Measurements from ENCODE around the gene MIX23.

- TF ChIP-seq EZH2 (IDR thresholded peaks at IDR 0.05; ENCODE audit: insufficient read depth, low read length), result no peak
- TF ChIP-seq, protein P1, sequence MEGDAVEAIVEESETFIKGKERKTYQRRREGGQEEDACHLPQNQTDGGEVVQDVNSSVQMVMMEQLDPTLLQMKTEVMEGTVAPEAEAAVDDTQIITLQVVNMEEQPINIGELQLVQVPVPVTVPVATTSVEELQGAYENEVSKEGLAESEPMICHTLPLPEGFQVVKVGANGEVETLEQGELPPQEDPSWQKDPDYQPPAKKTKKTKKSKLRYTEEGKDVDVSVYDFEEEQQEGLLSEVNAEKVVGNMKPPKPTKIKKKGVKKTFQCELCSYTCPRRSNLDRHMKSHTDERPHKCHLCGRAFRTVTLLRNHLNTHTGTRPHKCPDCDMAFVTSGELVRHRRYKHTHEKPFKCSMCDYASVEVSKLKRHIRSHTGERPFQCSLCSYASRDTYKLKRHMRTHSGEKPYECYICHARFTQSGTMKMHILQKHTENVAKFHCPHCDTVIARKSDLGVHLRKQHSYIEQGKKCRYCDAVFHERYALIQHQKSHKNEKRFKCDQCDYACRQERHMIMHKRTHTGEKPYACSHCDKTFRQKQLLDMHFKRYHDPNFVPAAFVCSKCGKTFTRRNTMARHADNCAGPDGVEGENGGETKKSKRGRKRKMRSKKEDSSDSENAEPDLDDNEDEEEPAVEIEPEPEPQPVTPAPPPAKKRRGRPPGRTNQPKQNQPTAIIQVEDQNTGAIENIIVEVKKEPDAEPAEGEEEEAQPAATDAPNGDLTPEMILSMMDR (IDR thresholded peaks at IDR 0.05; ENCODE audit: insufficient read depth, low read depth, low read length), result no peak
Observed at GRCh38 chr3:122312826-122313225, 70.2 kb downstream of the MIX23 start.
